Activated CD8-positive, alpha-beta memory T cell treated with anti-CD3 and anti-CD28 coated beads for 36 hours (primary cell): Measurements from ENCODE around the gene ALDOA. TPM values are rescaled to one million over a fixed set of nuclear protein-coding genes. Genes with fewer than 3 reads are reported as not detected.
"Not testable (repeated sequence)": the region's sequence is repeated elsewhere in the genome, so short reads cannot be mapped to it uniquely, and the experiment has no call there.

ENCODE experiments used
- CTCF ChIA-PET: fragments of 350-600 bp; sonication (Branson Sonifier 250); formaldehyde crosslinking; loops from one replicate; lab custom pipeline; 2021; ENCODE audit warnings: antibody characterized with exemption; lab: Charles Lee
- POLR2A ChIA-PET: fragments of 350-600 bp; sonication (Branson Sonifier 250); formaldehyde crosslinking; loops from one replicate; lab custom pipeline; 2021; ENCODE audit warnings: antibody characterized with exemption; lab: Charles Lee
- total RNA-seq, 2 experiments: library from RNA; stranded (reverse); gene quantifications; one replicate each; pipeline ENCODE4 v1.2.3, GENCODE V29; 2021

The ALDOA gene
- total RNA-seq, 2 experiments from 2014 or later, result 2,600 to 2,646 TPM

GRCh38 chr16:30032083-30032819 lies 33.3 kb upstream of the ALDOA start:
- POLR2A ChIA-PET, result interaction anchor here (0.7 to 1.5 kb wide), 3 partner anchors 19 to 332 kb away, joined by 3 to 5 read pairs (median 3); partner anchors contain the start of gene ALDOA
- CTCF ChIA-PET, result interaction anchor here (0.6 to 2.8 kb wide), 30 partner anchors 9 to 352 kb away, joined by 3 to 13 read pairs (median 4); partner anchors contain the start of genes C16orf92 and TBX6

- ChIA-PET POLR2A (no interaction called here), CTCF (interaction anchor here (1.0 to 2.8 kb wide), 11 partner anchors 10 to 334 kb away, joined by 3 to 13 read pairs (median 5); a partner anchor contains a TSS)
Observed at GRCh38 chr16:30033270-30033669, 32.3 kb upstream of the ALDOA start.

- POLR2A ChIA-PET, result no interaction called here
- CTCF ChIA-PET, result no interaction called here
Observed at GRCh38 chr16:30040221-30040620, 25.3 kb upstream of the ALDOA start.

GRCh38 chr16:30040690-30041089 lies 24.9 kb upstream of the ALDOA start:
- CTCF ChIA-PET, POLR2A ChIA-PET: not testable (repeated sequence)

GRCh38 chr16:30041841-30042240 lies 23.7 kb upstream of the ALDOA start:
- CTCF ChIA-PET, result interaction anchor here (0.7 to 2.0 kb wide), 4 partner anchors 10 to 388 kb away, joined by 3 to 8 read pairs (median 5); partner anchors contain the start of genes DCTPP1 and TBX6
- POLR2A ChIA-PET, result interaction anchor here (0.9 kb wide), 1 partner anchor 50 kb away, joined by 5 read pairs; the partner anchor contains the start of gene TBX6

GRCh38 chr16:30046178-30046577 lies 19.4 kb upstream of the ALDOA start:
- ChIA-PET POLR2A (no interaction called here), CTCF (interaction anchor here (0.6 kb wide), 1 partner anchor 114 kb away, joined by 3 read pairs; no protein-coding TSS in a partner anchor)

GRCh38 chr16:30046588-30046987 lies 19.0 kb upstream of the ALDOA start:
- ChIA-PET POLR2A (no interaction called here), CTCF (interaction anchor here (0.6 kb wide), 1 partner anchor 114 kb away, joined by 3 read pairs; no protein-coding TSS in a partner anchor)

GRCh38 chr16:30049871-30050270 lies 15.7 kb upstream of the ALDOA start:
- POLR2A ChIA-PET, result interaction anchor here (0.9 kb wide), 1 partner anchor 10 kb away, joined by 5 read pairs; no protein-coding TSS in a partner anchor
- CTCF ChIA-PET, result interaction anchor here (2.1 kb wide), 1 partner anchor 18 kb away, joined by 4 read pairs; no protein-coding TSS in a partner anchor

GRCh38 chr16:30051518-30051917 lies 14.0 kb upstream of the ALDOA start:
- POLR2A ChIA-PET, result interaction anchor here (0.6 kb wide), 3 partner anchors 19 to 247 kb away, joined by 3 to 5 read pairs (median 3); no protein-coding TSS in a partner anchor
- CTCF ChIA-PET, result interaction anchor here (0.6 kb wide), 2 partner anchors 36 to 125 kb away, joined by 3 read pairs; no protein-coding TSS in a partner anchor

- ChIA-PET POLR2A (interaction anchor here (1.1 to 1.9 kb wide), 3 partner anchors 11 to 39 kb away, joined by 3 to 4 read pairs (median 3); partner anchors contain the start of genes ALDOA and TBX6), CTCF (interaction anchor here (1.1 to 1.6 kb wide), 4 partner anchors 13 to 39 kb away, joined by 3 to 9 read pairs (median 5); partner anchors contain the start of genes ALDOA, TBX6 and TLCD3B)
Observed at GRCh38 chr16:30052671-30053372, 12.7 kb upstream of the ALDOA start.

GRCh38 chr16:30053376-30054015 lies 12.1 kb upstream of the ALDOA start:
- CTCF ChIA-PET, result interaction anchor here (0.9 to 1.6 kb wide), 6 partner anchors 13 to 363 kb away, joined by 3 to 9 read pairs (median 4); partner anchors contain the start of genes ALDOA, TBX6 and TLCD3B
- POLR2A ChIA-PET, result interaction anchor here (1.1 to 1.9 kb wide), 3 partner anchors 10 to 38 kb away, joined by 3 to 4 read pairs (median 3); partner anchors contain the start of genes ALDOA and TBX6

- POLR2A ChIA-PET, result interaction anchor here (1.9 to 2.1 kb wide), 1 partner anchor 11 kb away, joined by 4 to 9 read pairs; the partner anchor contains the start of gene ALDOA
- CTCF ChIA-PET, result interaction anchor here (0.6 to 2.2 kb wide), 6 partner anchors 9 to 58 kb away, joined by 3 to 7 read pairs (median 4); no protein-coding TSS in a partner anchor
Observed at GRCh38 chr16:30054451-30054850, 11.1 kb upstream of the ALDOA start.

- CTCF ChIA-PET, result interaction anchor here (0.6 to 2.2 kb wide), 10 partner anchors 8 to 375 kb away, joined by 3 to 7 read pairs (median 3); partner anchors contain the start of gene DCTPP1
- POLR2A ChIA-PET, result interaction anchor here (2.1 kb wide), 1 partner anchor 10 kb away, joined by 9 read pairs; the partner anchor contains the start of gene ALDOA
Observed at GRCh38 chr16:30054959-30055553, 10.5 kb upstream of the ALDOA start.

- ChIA-PET POLR2A (interaction anchor here (0.8 kb wide), 1 partner anchor 11 kb away, joined by 5 read pairs; no protein-coding TSS in a partner anchor), CTCF (no interaction called here)
Observed at GRCh38 chr16:30060346-30060745, 5.2 kb upstream of the ALDOA start.

- ChIA-PET POLR2A (no interaction called here), CTCF (no interaction called here)
Observed at GRCh38 chr16:30060836-30061554, 4.6 kb upstream of the ALDOA start.

- CTCF ChIA-PET, result interaction anchor here (0.6 to 1.3 kb wide), 5 partner anchors 8 to 362 kb away, joined by 3 to 4 read pairs (median 3); partner anchors contain the start of genes PPP4C and TBX6
- POLR2A ChIA-PET, result interaction anchor here (1.2 to 1.6 kb wide), 3 partner anchors 10 to 247 kb away, joined by 3 to 4 read pairs (median 3); partner anchors contain the start of genes PAGR1 and TBX6
Observed at GRCh38 chr16:30063278-30063892, 2.2 kb upstream of the ALDOA start.
